Fibroblast of skin of scalp (primary cell): ENCODE measurements around the gene TRERF1.

Source experiments
- DNase-seq: peaks from one replicate; pipeline ENCODE4 v3.0.0-alpha.2; 2013

The TRERF1 gene

GRCh38 chr6:42239736-42240375 is 211.9 kb downstream of the TRERF1 start:
- peak; percentile 37 for DNase-seq

DNA sequence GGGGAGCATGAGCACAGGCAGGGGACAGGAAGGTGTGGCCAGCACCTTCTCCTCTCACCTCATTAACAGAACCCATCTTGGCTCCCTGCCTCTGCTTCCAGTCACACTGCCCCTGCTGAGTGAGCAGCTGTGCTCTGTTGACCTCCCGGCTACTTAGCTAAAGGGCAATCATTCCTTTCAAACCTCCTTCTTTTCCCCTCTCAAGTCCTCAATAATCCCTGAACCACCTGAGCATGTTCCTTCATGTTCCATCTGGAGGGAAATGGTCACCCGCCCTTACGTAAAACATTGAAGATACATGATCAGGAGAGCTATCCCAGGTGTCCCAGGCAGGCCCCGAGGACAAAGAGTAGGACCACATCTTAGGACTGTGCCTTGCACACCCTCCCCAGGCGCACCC is 212.4 kb downstream of the TRERF1 start:
- no peak for DNase-seq

- no peak for DNase-seq
Measured at GRCh38 chr6:42237857-42238256, 213.9 kb downstream of the TRERF1 start.

GRCh38 chr6:42236682-42237473 is 214.8 kb downstream of the TRERF1 start:
- DNase-seq: no peak

GRCh38 chr6:42236030-42236429 is 215.7 kb downstream of the TRERF1 start:
- DNase-seq: no peak

GRCh38 chr6:42232035-42232434 is 219.7 kb downstream of the TRERF1 start:
- DNase-seq: no peak

GRCh38 chr6:42230345-42231321 is 221.1 kb downstream of the TRERF1 start:
- DNase-seq: no peak

DNA sequence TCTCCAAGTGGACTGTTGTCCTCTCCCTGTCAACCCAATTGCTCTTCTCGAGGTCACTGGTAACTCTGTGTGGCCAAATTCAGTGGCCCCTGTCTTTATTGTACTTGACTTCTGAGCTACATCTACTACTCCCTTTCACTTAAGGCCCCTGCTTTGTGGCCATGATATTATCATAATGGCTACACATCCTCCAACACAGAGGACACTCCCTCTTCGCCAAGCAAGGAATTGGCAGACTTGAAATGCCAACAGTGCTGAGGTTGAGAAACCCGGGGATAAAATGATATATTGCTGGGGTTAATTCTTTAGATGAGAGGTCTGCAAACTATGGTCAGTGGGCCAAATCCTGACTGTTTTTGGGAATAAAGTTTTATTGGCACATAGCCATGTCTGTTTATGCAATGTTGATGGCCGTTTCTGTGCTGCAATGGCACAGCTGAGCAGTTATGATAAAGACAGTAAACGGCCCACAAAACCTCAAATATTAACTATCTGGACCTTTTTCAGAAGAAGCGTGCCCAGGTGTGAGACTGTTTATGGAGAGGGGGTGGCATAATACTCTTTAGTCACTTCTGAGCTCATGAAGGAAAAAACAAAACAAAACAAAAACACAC is 222.1 kb downstream of the TRERF1 start:
- DNase-seq: no peak

DNA sequence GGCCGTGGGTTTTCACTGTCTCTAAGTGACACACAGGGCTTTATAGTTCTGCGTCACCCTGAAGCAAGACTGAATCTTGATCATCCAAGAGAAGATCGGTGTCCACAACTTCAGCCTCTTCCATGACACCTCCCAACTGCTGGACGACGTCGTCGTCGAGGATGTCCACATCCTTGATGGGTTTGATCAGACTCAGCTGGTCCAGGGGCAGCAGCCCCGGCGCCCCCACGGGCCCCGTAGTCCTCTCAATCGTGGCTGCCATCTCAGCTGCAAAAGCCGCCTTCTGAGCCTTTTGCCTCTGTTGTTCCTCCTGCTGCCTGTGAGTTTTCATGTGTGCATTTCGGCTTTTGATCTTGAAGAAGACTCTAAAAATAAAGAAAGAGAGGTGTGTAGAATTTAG is 223.4 kb downstream of the TRERF1 start:
- no peak for DNase-seq

- DNase-seq: no peak
Measured at GRCh38 chr6:42227173-42227850, 224.4 kb downstream of the TRERF1 start.

GRCh38 chr6:42226645-42227143 is 225.0 kb downstream of the TRERF1 start:
- no peak for DNase-seq

DNA sequence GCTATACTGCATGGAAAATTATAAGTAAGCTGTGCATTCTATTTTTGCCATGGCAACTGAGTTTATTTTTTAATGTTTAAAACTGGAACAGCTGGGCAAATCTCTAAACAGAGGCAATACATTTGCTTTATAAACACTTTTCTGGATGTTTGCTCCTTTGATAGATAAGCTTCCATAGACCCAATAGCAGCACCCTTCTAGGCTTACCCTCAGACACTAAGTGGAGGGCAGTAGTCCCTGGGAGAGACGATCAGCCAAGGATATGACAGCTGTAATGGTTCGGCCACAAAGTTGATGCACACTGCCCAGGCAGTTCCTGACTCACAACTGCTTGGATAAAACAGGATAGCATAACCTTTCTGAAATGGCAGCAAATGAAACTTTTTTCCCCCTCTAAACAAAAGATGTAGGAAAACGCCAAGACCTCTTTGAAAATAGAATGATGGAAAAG is 225.5 kb downstream of the TRERF1 start:
- no peak for DNase-seq

- no peak for DNase-seq
Measured at GRCh38 chr6:42225419-42225818, 226.3 kb downstream of the TRERF1 start.

DNA sequence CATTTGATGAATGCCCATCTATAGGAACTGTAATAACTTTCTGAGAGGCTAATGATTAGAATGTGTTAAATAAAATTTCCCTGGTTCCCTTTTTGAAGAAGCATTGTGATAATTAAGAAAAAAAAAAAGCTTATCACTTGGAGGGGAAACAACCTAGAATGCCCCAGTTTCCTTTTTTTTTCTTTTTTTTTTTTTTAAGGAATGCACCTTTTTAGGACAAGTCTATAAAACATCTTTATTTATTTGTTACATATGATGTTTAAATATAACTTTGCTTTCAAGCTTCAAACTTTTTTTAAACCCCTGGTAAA is 226.7 kb downstream of the TRERF1 start:
- DNase-seq: no peak

DNA sequence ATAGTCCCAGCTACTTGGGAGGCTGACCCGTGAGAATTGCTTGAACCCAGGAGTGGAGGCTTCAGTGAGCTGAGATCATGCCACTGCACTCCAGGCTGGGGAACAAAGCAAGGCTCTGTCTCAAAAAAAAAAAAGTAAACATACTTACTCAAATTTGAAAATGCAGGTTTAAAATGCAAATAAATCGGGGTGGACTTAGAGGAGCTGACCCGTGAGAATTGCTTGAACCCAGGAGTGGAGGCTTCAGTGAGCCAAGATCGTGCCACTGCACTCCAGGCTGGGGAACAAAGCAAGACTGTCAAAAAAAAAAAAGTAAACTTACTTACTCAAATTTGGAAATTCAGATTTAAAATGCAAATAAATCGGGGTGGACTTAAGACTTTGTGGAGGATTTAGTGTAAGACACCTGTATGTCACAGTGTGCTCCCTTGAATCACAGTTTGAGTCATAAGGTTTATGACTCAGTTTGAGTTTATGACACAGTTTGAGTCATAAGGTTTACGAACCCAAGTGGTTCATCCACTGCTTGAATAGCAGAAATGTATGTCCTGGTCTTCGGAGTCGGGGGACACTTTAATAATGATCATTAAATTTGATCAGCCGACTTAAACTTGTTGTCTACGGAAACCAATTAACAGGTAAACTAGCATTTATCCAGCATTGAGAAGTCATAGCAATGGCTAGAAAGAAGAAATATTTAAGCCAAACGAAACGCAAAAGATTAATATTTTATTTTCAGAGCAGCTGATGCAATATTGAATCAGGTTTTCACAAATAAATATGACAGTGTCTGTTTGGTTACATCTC is 227.3 kb downstream of the TRERF1 start:
- peak; percentile 58 for DNase-seq

- no peak for DNase-seq
Measured at GRCh38 chr6:42222448-42222847, 229.3 kb downstream of the TRERF1 start.

- no peak for DNase-seq
Measured at GRCh38 chr6:42221546-42221945, 230.2 kb downstream of the TRERF1 start.

DNA sequence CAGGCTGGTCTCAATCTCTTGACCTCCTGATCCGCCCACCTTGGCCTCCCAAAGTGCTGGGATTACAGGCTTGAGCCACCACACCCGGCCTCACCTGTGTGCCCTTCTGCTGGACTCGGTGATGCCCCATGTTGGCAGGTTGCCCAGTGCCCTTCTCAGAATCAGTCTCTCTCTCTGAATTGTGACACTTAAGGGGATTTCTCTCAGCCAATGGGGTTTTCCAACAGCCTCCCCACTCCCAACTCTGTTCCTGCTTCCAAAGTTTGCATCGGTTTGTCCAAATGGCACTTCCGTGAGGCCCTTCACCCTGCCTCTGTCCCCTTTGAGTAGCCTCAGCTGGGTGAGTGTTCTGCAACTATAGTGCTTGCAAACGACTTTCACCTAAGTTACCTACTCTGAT is 230.9 kb downstream of the TRERF1 start:
- DNase-seq: no peak

DNA sequence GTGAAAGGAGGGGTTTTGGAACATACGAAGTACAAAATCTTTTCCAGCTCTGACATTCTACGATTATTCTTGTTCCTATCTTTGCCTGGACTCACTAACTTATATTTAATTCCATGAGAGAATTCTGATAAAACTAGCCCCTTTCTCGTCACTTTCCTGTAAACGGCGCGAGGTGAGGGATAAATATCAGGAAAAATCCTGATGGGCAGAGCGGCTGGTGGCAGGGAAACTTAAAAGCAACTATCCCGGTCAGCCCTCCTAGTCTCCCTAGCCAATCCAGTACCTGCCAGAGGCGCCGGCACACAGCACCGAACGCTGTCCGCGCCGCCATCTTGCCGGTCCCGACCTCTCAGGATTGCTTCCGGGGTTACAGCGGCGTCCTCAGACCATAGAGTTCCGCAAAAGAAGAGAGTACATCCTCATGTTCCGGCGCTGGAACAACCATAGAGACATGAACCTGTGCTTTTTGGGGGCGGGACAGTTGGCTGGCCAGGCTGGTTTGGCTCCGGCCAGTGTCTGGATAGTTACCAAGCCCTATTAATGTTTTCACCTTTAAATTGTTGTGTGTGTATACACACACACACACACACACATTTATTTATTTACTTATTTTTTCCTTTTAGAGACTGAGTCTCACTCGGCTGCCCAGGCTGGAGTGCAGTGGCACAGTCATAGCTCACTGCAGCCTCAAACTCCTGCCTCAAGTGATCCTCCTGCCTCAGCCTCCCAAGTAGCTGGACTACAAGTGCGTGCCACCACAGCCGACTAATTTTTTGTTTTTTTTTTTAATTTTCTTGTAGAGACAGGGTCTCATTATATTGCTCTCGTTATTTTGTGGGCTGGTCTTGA is 234.0 kb downstream of the TRERF1 start, which contains the start of gene MRPS10:
Gene MRPS10 (minus strand): TSS at position 343 of the 849 bp plus-strand sequence. CDS start 12 bp downstream, at position 331.
- peak; percentile 96 for DNase-seq

- no peak for DNase-seq
Measured at GRCh38 chr6:42217157-42217518, 234.6 kb downstream of the TRERF1 start.
